ENCODE data around the gene RTL1. TPM values are rescaled to one million over a fixed set of nuclear protein-coding genes. Genes with fewer than 3 reads are reported as not detected.

RTL1 gene
- total and polyA plus RNA-seq, 2 donors (not counting 1 experiment from before 2014, with no cell fraction given), result not detected

- Histone ChIP-seq H2AFZ (ENCODE audit: low read length) (no peak overlapping the region), H3K4me1 (ENCODE audit: control insufficient read depth, extremely low read depth, insufficient read depth, low read length) (no peaks in the 10 kb centered on the region), H3K27ac (ENCODE audit: insufficient read depth, low read length) (no peak overlapping the region), H3K79me2 (ENCODE audit: control insufficient read depth, insufficient read depth, low read length) (no peaks in the 10 kb centered on the region), H4K20me1 (ENCODE audit: control insufficient read depth, extremely low read depth, insufficient read depth, low read length) (no peaks in the 10 kb centered on the region), H3K9me3 (ENCODE audit: control insufficient read depth, insufficient read depth, low read depth, low read length) (no peaks in the 10 kb centered on the region), H3K4me3 (replicated peaks in 1 of 4; ENCODE audit: control extremely low read depth in 1 of 4, insufficient read depth in 1 of 4, low read depth in 3 of 4, low read length in 4 of 4) (no peak overlapping the region), H3K9ac (ENCODE audit: insufficient read depth, low read length) (no peak overlapping the region), H3K36me3 (ENCODE audit: control insufficient read depth, insufficient read depth, low read length) (peaks cover 12% of the 10 kb centered on the region), H3K4me2 (ENCODE audit: extremely low read depth, insufficient read depth, low read length) (no peak overlapping the region), H3K27me3 (ENCODE audit: control insufficient read depth, insufficient read depth, low read length) (no peaks in the 10 kb centered on the region)
- no peak for TF ChIP-seq EZH2 (IDR thresholded peaks at IDR 0.05; ENCODE audit: low read length, missing control alignments)
- no peak for TF ChIP-seq CTCF (conservative IDR thresholded peaks at IDR 0.05 in 1 of 2, IDR thresholded peaks at IDR 0.05 in 1 of 2; ENCODE audit: low read depth in 1 of 2, low read length in 2 of 2)
- DNase-seq (ENCODE audit: low read depth in 2 of 2), result no peak
Measured at GRCh38 chr14:100881211-100882025, 22.1 kb downstream of the RTL1 start.

GRCh38 chr14:100880271-100881101 is 23.0 kb downstream of the RTL1 start:
- H3K36me3 ChIP-seq (ENCODE audit: control insufficient read depth, insufficient read depth, low read length), result peaks cover 12% of the 10 kb centered on the region
- H3K9ac ChIP-seq (ENCODE audit: insufficient read depth, low read length), result no peak overlapping the region
- H3K4me1 ChIP-seq (ENCODE audit: control insufficient read depth, extremely low read depth, insufficient read depth, low read length), result no peaks in the 10 kb centered on the region
- no peak overlapping the region for H2AFZ ChIP-seq (ENCODE audit: low read length)
- H3K4me3 ChIP-seq (replicated peaks in 1 of 4; ENCODE audit: control extremely low read depth in 1 of 4, insufficient read depth in 1 of 4, low read depth in 3 of 4, low read length in 4 of 4), result no peak overlapping the region
- H4K20me1 ChIP-seq (ENCODE audit: control insufficient read depth, extremely low read depth, insufficient read depth, low read length), result no peaks in the 10 kb centered on the region
- H3K27ac ChIP-seq (ENCODE audit: insufficient read depth, low read length), result no peak overlapping the region
- DNase-seq (ENCODE audit: low read depth in 2 of 2), result no peak
- TF ChIP-seq EZH2 (IDR thresholded peaks at IDR 0.05; ENCODE audit: low read length, missing control alignments), result no peak
- no peak for TF ChIP-seq CTCF (conservative IDR thresholded peaks at IDR 0.05 in 1 of 2, IDR thresholded peaks at IDR 0.05 in 1 of 2; ENCODE audit: low read depth in 1 of 2, low read length in 2 of 2)
- no peaks in the 10 kb centered on the region for H3K9me3 ChIP-seq (ENCODE audit: control insufficient read depth, insufficient read depth, low read depth, low read length)
- H3K79me2 ChIP-seq (ENCODE audit: control insufficient read depth, insufficient read depth, low read length), result no peaks in the 10 kb centered on the region
- H3K4me2 ChIP-seq (ENCODE audit: extremely low read depth, insufficient read depth, low read length), result no peak overlapping the region
- no peaks in the 10 kb centered on the region for H3K27me3 ChIP-seq (ENCODE audit: control insufficient read depth, insufficient read depth, low read length)

GRCh38 chr14:100879782-100880181 is 23.7 kb downstream of the RTL1 start:
- H3K36me3 ChIP-seq (ENCODE audit: control insufficient read depth, insufficient read depth, low read length), result peaks cover 12% of the 10 kb centered on the region
- H2AFZ ChIP-seq (ENCODE audit: low read length), result no peak overlapping the region
- no peaks in the 10 kb centered on the region for H4K20me1 ChIP-seq (ENCODE audit: control insufficient read depth, extremely low read depth, insufficient read depth, low read length)
- no peak for TF ChIP-seq EZH2 (IDR thresholded peaks at IDR 0.05; ENCODE audit: low read length, missing control alignments)
- TF ChIP-seq CTCF (conservative IDR thresholded peaks at IDR 0.05 in 1 of 2, IDR thresholded peaks at IDR 0.05 in 1 of 2; ENCODE audit: low read depth in 1 of 2, low read length in 2 of 2), result no peak
- no peaks in the 10 kb centered on the region for H3K9me3 ChIP-seq (ENCODE audit: control insufficient read depth, insufficient read depth, low read depth, low read length)
- H3K27ac ChIP-seq (ENCODE audit: insufficient read depth, low read length), result no peak overlapping the region
- H3K27me3 ChIP-seq (ENCODE audit: control insufficient read depth, insufficient read depth, low read length), result no peaks in the 10 kb centered on the region
- no peak overlapping the region for H3K4me3 ChIP-seq (replicated peaks in 1 of 4; ENCODE audit: control extremely low read depth in 1 of 4, insufficient read depth in 1 of 4, low read depth in 3 of 4, low read length in 4 of 4)
- H3K9ac ChIP-seq (ENCODE audit: insufficient read depth, low read length), result no peak overlapping the region
- no peak for DNase-seq (ENCODE audit: low read depth in 2 of 2)
- H3K4me1 ChIP-seq (ENCODE audit: control insufficient read depth, extremely low read depth, insufficient read depth, low read length), result no peaks in the 10 kb centered on the region
- H3K4me2 ChIP-seq (ENCODE audit: extremely low read depth, insufficient read depth, low read length), result no peak overlapping the region
- H3K79me2 ChIP-seq (ENCODE audit: control insufficient read depth, insufficient read depth, low read length), result peaks cover 4% of the 10 kb centered on the region

Data from fibroblast of lung (primary cell).